Measurements from ENCODE around the gene ANO1. TPM values are rescaled to one million over a fixed set of nuclear protein-coding genes. Genes with fewer than 3 reads are reported as not detected.

The ANO1 gene
- total and polyA plus RNA-seq, 4 donors, result 7.8 to 64.8 (median 32.2) TPM

GRCh38 chr11:70129051-70129592 lies 51.0 kb downstream of the ANO1 start:
- 42% methylated on average over 17 of the region's 17 CpGs for WGBS
- no peak overlapping the region for H3K9ac ChIP-seq (ENCODE audit: low read depth in 1 of 2, low read length in 2 of 2)
- H3K4me1 ChIP-seq (ENCODE audit: control insufficient read depth in 4 of 4, insufficient read depth in 4 of 4, low read length in 3 of 4), result peaks cover 3 to 25% (median 22%) of the 10 kb centered on the region in 4 donors
- H3K4me3 ChIP-seq (ENCODE audit: low read depth in 1 of 3, low read length in 3 of 3), result no peak overlapping the region
- TF ChIP-seq REST (IDR thresholded peaks at IDR 0.05) (no peak), RXRA (IDR thresholded peaks at IDR 0.05) (peak; percentile 11 to 79), YY1 (IDR thresholded peaks at IDR 0.05) (no peak), MAX (IDR thresholded peaks at IDR 0.05) (no peak), TAF1 (conservative IDR thresholded peaks at IDR 0.05) (no peak), SP1 (IDR thresholded peaks at IDR 0.05) (no peak), ZBTB33 (IDR thresholded peaks at IDR 0.05) (no peak), ATF3 (IDR thresholded peaks at IDR 0.05) (no peak), RAD21 (IDR thresholded peaks at IDR 0.05) (no peak), GABPA (IDR thresholded peaks at IDR 0.05 in 1 of 2, conservative IDR thresholded peaks at IDR 0.05 in 1 of 2) (no peak), FOXA1 (IDR thresholded peaks at IDR 0.05) (no peak), EGR1 (IDR thresholded peaks at IDR 0.05; ENCODE audit: low read depth in 2 of 2) (no peak), HNF4A (conservative IDR thresholded peaks at IDR 0.05) (peak; percentile 9 to 62), NR2F2 (IDR thresholded peaks at IDR 0.05) (no peak)
- no peak for DNase-seq (ENCODE audit: low spot score)
- H3K9me3 ChIP-seq (ENCODE audit: control insufficient read depth in 4 of 4, low read length in 3 of 4), result no peaks in the 10 kb centered on the region
- no peaks in the 10 kb centered on the region for H3K27me3 ChIP-seq (ENCODE audit: control insufficient read depth in 4 of 4, insufficient read depth in 4 of 4, low read length in 3 of 4)
- peaks cover 1 to 35% (median 12%) of the 10 kb centered on the region in 4 donors for H3K36me3 ChIP-seq (ENCODE audit: control insufficient read depth in 4 of 4, insufficient read depth in 3 of 4, low read depth in 1 of 4, low read length in 3 of 4)
- peak overlapping the region; percentile 72 to 79 for H3K27ac ChIP-seq (ENCODE audit: low read depth in 1 of 2, low read length in 2 of 2)

GRCh38 chr11:70130636-70131035 lies 52.5 kb downstream of the ANO1 start:
- DNase-seq (ENCODE audit: low spot score), result no peak
- no peak overlapping the region for H3K9ac ChIP-seq (ENCODE audit: low read depth in 1 of 2, low read length in 2 of 2)
- peaks cover 1 to 50% (median 16%) of the 10 kb centered on the region in 4 donors for H3K36me3 ChIP-seq (ENCODE audit: control insufficient read depth in 4 of 4, insufficient read depth in 3 of 4, low read depth in 1 of 4, low read length in 3 of 4)
- H3K27me3 ChIP-seq (ENCODE audit: control insufficient read depth in 4 of 4, insufficient read depth in 4 of 4, low read length in 3 of 4), result no peaks in the 10 kb centered on the region
- H3K4me3 ChIP-seq (ENCODE audit: low read depth in 1 of 3, low read length in 3 of 3), result no peak overlapping the region
- H3K27ac ChIP-seq (ENCODE audit: low read depth in 1 of 2, low read length in 2 of 2), result no peak overlapping the region
- 95% methylated on average over 14 of the region's 14 CpGs for WGBS
- H3K9me3 ChIP-seq (ENCODE audit: control insufficient read depth in 4 of 4, low read length in 3 of 4), result no peaks in the 10 kb centered on the region
- peaks cover 3 to 25% (median 22%) of the 10 kb centered on the region in 4 donors for H3K4me1 ChIP-seq (ENCODE audit: control insufficient read depth in 4 of 4, insufficient read depth in 4 of 4, low read length in 3 of 4)
- TF ChIP-seq HNF4G (IDR thresholded peaks at IDR 0.05) (no peak), ZBTB33 (IDR thresholded peaks at IDR 0.05) (no peak), EGR1 (IDR thresholded peaks at IDR 0.05; ENCODE audit: low read depth in 2 of 2) (no peak), MAX (IDR thresholded peaks at IDR 0.05) (no peak), REST (IDR thresholded peaks at IDR 0.05) (no peak), JUND (IDR thresholded peaks at IDR 0.05) (no peak), RXRA (IDR thresholded peaks at IDR 0.05) (no peak), RAD21 (IDR thresholded peaks at IDR 0.05) (no peak), FOXA2 (IDR thresholded peaks at IDR 0.05) (no peak), HNF4A (conservative IDR thresholded peaks at IDR 0.05) (no peak), CTCF (IDR thresholded peaks at IDR 0.05; ENCODE audit: low read depth, low read length, missing input control) (no peak)

Measured in liver (tissue), 9 donors.